ENCODE data around the gene DNAJC18. TPM values are rescaled to one million over a fixed set of nuclear protein-coding genes. Genes with fewer than 3 reads are reported as not detected.
A peak's percentile ranks its signal among the peaks of the same experiment; 100 is the strongest.
"Not testable (repeated sequence)": the region's sequence is repeated elsewhere in the genome, so short reads cannot be mapped to it uniquely, and the experiment has no call there.

Gene DNAJC18
- total and polyA plus RNA-seq, 2 of the 4 experiments (the other 2 are of a cell fraction), result 8.5 to 11.1 TPM

DNA sequence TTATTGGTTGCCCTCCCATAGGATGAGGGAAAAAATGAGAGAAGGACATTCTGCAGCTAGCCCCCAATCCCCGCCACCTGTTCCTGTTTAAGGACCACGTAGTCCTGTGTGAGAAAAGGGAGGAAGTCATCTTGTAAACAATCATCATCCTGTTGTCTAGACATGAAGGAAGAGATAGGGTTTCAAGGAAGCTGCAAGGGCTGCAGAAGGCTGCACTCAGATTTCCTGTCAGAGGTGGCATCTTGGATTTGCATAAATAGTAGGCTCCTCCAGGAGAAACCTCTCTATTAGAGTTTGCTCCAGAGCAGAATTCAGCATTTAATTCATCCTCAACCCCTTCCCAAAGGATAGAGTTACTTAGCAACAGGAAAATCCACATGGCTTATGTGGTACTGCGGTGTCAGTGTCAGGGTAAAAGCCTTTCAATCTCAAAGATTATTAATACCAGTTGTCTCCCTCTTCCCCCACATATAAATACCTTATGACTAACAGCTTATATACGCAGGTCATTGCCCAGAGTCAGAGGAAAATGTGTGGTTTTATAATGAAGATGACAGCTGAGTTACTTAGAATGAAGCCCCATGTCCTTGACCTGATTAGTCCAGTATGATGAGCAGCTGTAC, 4.6 kb upstream of the DNAJC18 start:
- Histone ChIP-seq H3K14ac (replicated peaks; ENCODE audit: low read depth, low read length) (no peak overlapping the region), H3K4me2 (ENCODE audit: low read depth, low read length) (peak overlapping the region; percentile 44; the same call in 1 of the 2 replicates), H3K36me3 (ENCODE audit: control insufficient read depth, insufficient read depth, low read length) (no peaks in the 10 kb centered on the region), H2BK5ac (ENCODE audit: low read depth, low read length, poor library complexity, severe bottlenecking) (peak overlapping the region; percentile 66), H2BK15ac (ENCODE audit: low read depth, low read length) (peak overlapping the region; percentile 45; the same call in 1 of the 3 replicates), H4K20me1 (ENCODE audit: insufficient read depth, low read length) (no peaks in the 10 kb centered on the region), H2AFZ (replicated peaks; ENCODE audit: low read length, poor library complexity) (no peak overlapping the region), H2BK120ac (ENCODE audit: low read depth, low read length) (peak overlapping the region; percentile 93; the same call in 1 of the 2 replicates), H3K27ac (ENCODE audit: insufficient read depth, low read length) (no peak overlapping the region), H2AK9ac (replicated peaks; ENCODE audit: low read depth, low read length, poor library complexity) (no peak overlapping the region), H3K4ac (ENCODE audit: low read depth, low read length) (peak overlapping the region; percentile 26), H3K27me3 (ENCODE audit: control insufficient read depth, insufficient read depth, low read length) (no peaks in the 10 kb centered on the region), H3K4me1 (ENCODE audit: control insufficient read depth, insufficient read depth, low read length) (peaks cover 18% of the 10 kb centered on the region), H3K9me3 (ENCODE audit: control insufficient read depth, insufficient read depth, low read length) (no peaks in the 10 kb centered on the region), H3K4me3 (ENCODE audit: insufficient read depth, low read depth, low read length) (no peak overlapping the region), H3K9ac (ENCODE audit: low read depth, low read length) (no peak overlapping the region), H3K9me1 (ENCODE audit: insufficient read depth, low read length) (peaks cover 23% of the 10 kb centered on the region), H3K79me1 (ENCODE audit: low read depth in 1 of 2, low read length in 2 of 2) (peaks cover 7 to 15% of the 10 kb centered on the region in 2 experiments; a peak in 3 of 4 replicates), H4K5ac (ENCODE audit: low read depth, low read length) (no peak overlapping the region), H3K18ac (ENCODE audit: low read depth, low read length) (no peak overlapping the region), H3K56ac (ENCODE audit: extremely low read depth, insufficient read depth, low read length) (no peak overlapping the region), H4K91ac (ENCODE audit: insufficient read depth, low read depth, low read length) (peak overlapping the region; percentile 23; the same call in 1 of the 2 replicates), H4K8ac (ENCODE audit: low read depth in 2 of 2, low read length in 2 of 2) (peak overlapping the region in 1 of 2 experiments; percentile 36; a peak in 1 of 4 replicates), H2AK5ac (ENCODE audit: low read depth, low read length) (peak overlapping the region; percentile 57), H2BK20ac (ENCODE audit: low read depth, low read length) (peak overlapping the region; percentile 8; the same call in 1 of the 2 replicates), H3K23ac (ENCODE audit: low read depth, low read length) (no peak overlapping the region)
- intact Hi-C loops (cut with micrococcal nuclease) (no loop called here), dilution Hi-C loops (cut with HindIII; ENCODE audit: low sequenced_read_pairs, unreplicated experiment) (no loop called here), in situ Hi-C loops (cut with MboI; ENCODE audit: low sequenced_read_pairs) (no loop called here)
- CTCF ChIA-PET, result interaction anchor here (1.3 kb wide), 1 partner anchor 21 kb away, joined by 4 read pairs; no protein-coding TSS in a partner anchor
- no TSS peak for BruUV-seq (replicated peaks)
- ATAC-seq (ENCODE audit: low read depth) (peak; percentile 4; the same call in 1 of the 2 replicates), DNase-seq (peak; percentile 80)
- no CpG with 5 or more reads among the region's 4 CpGs for WGBS, 2 experiments (ENCODE audit: extremely low coverage in 2 of 2, insufficient read length in 1 of 2)
- POLR2A ChIA-PET (ENCODE audit: unreplicated experiment), result interaction anchor here (0.6 kb wide), 1 partner anchor 35 kb away, joined by 4 read pairs; no protein-coding TSS in a partner anchor
- TF ChIP-seq RFX5 (IDR thresholded peaks at IDR 0.05; ENCODE audit: low read depth, low read length), result no peak
- peak; percentile 8 for TF ChIP-seq RCOR1 (IDR thresholded peaks at IDR 0.05; ENCODE audit: insufficient replicate concordance, low read length)
- TF ChIP-seq MXI1 (IDR thresholded peaks at IDR 0.05; ENCODE audit: borderline replicate concordance, low read depth, low read length), result 0 out of 2 replicates have a peak, but pooled peaks have one; percentile 10
- 0 out of 2 replicates have a peak, but pooled peaks have one; percentile 11 for TF ChIP-seq BHLHE40 (IDR thresholded peaks at IDR 0.05; ENCODE audit: low read depth, low read length)

DNA sequence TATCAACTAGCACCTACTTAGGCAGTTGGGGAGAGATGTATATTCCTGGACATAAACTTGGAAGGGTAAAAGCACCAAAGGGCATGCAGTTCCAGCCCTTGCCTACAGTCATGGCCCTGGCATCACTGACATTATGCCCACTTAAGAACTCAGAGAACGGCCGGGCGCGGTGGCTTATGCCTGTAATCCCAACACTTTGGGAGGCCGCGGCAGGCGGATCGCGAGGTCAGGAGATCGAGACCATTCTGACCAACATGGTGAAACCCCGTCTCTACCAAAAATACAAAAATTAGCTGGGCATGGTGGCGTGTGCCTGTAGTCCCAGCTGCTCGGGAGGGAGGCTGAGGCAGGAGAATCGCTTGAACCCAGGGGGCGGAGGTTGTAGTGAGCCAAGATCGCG, 1.1 kb upstream of the DNAJC18 start:
- 98% methylated on average over 10 of the region's 17 CpGs; no CpG with 5 or more reads in 1 of the 2 experiments for WGBS, 2 experiments (ENCODE audit: extremely low coverage in 2 of 2, insufficient read length in 1 of 2)
- H2BK15ac ChIP-seq (ENCODE audit: low read depth, low read length); CTCF ChIA-PET; dilution Hi-C loops (cut with HindIII; ENCODE audit: low sequenced_read_pairs, unreplicated experiment); H3K56ac ChIP-seq (ENCODE audit: extremely low read depth, insufficient read depth, low read length); H3K27me3 ChIP-seq (ENCODE audit: control insufficient read depth, insufficient read depth, low read length); H3K14ac ChIP-seq (replicated peaks; ENCODE audit: low read depth, low read length); intact Hi-C loops (cut with micrococcal nuclease); H2BK120ac ChIP-seq (ENCODE audit: low read depth, low read length); H3K4ac ChIP-seq (ENCODE audit: low read depth, low read length); H2AK9ac ChIP-seq (replicated peaks; ENCODE audit: low read depth, low read length, poor library complexity); in situ Hi-C loops (cut with MboI; ENCODE audit: low sequenced_read_pairs); H3K9ac ChIP-seq (ENCODE audit: low read depth, low read length); H3K18ac ChIP-seq (ENCODE audit: low read depth, low read length); DNase-seq; H2BK5ac ChIP-seq (ENCODE audit: low read depth, low read length, poor library complexity, severe bottlenecking); H4K8ac ChIP-seq (ENCODE audit: low read depth in 2 of 2, low read length in 2 of 2); BruUV-seq (replicated peaks); H3K36me3 ChIP-seq (ENCODE audit: control insufficient read depth, insufficient read depth, low read length); H4K5ac ChIP-seq (ENCODE audit: low read depth, low read length); H3K27ac ChIP-seq (ENCODE audit: insufficient read depth, low read length); H2AK5ac ChIP-seq (ENCODE audit: low read depth, low read length); H3K9me3 ChIP-seq (ENCODE audit: control insufficient read depth, insufficient read depth, low read length); H4K91ac ChIP-seq (ENCODE audit: insufficient read depth, low read depth, low read length); H2BK20ac ChIP-seq (ENCODE audit: low read depth, low read length); POLR2A ChIA-PET (ENCODE audit: unreplicated experiment); H3K23ac ChIP-seq (ENCODE audit: low read depth, low read length); ATAC-seq (ENCODE audit: low read depth); H4K20me1 ChIP-seq (ENCODE audit: insufficient read depth, low read length); H3K4me3 ChIP-seq (ENCODE audit: insufficient read depth, low read depth, low read length); H3K4me2 ChIP-seq (ENCODE audit: low read depth, low read length); H2AFZ ChIP-seq (replicated peaks; ENCODE audit: low read length, poor library complexity): not testable (repeated sequence)
- H3K9me1 ChIP-seq (ENCODE audit: insufficient read depth, low read length), result peaks cover 24% of the 10 kb centered on the region
- H3K4me1 ChIP-seq (ENCODE audit: control insufficient read depth, insufficient read depth, low read length), result peaks cover 15% of the 10 kb centered on the region
- H3K79me1 ChIP-seq (ENCODE audit: low read depth in 1 of 2, low read length in 2 of 2), result peaks cover 12 to 23% of the 10 kb centered on the region in 2 experiments; a peak in 3 of 4 replicates
